GM21825 (cell line): ENCODE measurements around the gene SPPL2B.
"Not testable (repeated sequence)": the region's sequence is repeated elsewhere in the genome, so short reads cannot be mapped to it uniquely, and the experiment has no call there.

Experiments
- ATAC-seq: cut with Tn5 transposase; IDR thresholded peaks from one replicate; pipeline ENCODE4 v1.9.1; 2021; ENCODE audit warnings: mild to moderate bottlenecking, moderate library complexity; ENCODE audit not compliant: unreplicated experiment

The SPPL2B gene

DNA sequence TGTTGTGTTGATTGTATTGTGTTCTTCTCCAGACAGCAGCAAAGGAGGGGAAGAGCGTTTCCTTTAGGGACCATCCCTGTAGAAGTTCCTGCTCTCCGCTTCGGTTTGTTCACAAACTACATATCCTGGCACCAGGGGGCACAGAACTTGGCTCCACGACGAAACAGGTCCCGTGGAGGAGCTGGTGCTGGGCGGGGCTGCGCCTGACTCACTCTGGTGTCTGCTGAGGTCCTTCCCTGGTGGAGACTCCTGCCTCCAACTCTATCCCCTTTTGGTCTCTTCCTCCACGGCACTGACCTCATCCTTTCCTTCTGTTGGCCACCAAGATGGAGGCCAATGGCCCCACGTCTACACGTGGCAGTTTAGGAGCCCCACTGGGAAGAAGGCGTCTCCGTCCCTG is 46.3 kb downstream of the SPPL2B start:
- ATAC-seq: no peak

DNA sequence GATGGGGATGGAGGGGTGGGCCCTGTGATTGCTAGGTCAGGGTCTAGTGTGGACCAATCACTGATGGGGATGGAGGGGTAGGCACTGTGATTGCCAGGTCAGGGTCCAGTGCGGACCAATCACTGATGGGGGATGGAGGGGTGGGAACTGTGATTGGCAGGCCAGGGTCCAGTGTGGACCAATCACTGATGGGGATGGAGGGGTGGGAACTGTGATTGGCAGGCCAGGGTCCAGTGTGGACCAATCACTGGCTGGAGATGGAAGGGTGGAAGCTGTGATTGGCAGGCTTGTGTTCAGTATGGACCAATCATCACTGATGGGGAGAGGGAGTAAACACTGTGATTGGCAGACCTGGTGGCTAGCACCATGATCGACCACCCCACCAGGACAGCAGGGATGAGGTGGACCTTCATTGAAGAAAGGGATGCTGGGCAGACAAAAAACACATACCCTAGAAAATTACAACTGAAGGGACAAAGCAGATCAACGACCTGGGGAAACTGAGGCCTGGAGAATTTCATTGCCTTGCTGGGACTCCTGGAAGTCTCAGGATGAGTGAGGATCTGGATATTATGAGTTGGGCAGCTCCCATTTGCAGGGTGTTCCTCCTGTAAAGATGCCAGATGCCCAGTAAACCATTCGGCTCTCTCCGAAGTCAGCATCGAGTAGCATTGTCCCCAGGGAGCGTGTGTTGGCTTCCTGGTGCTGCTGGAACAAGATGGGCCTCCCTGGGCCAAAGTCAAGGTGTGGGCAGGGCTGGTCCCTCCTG is 47.1 kb downstream of the SPPL2B start:
- no peak for ATAC-seq

DNA sequence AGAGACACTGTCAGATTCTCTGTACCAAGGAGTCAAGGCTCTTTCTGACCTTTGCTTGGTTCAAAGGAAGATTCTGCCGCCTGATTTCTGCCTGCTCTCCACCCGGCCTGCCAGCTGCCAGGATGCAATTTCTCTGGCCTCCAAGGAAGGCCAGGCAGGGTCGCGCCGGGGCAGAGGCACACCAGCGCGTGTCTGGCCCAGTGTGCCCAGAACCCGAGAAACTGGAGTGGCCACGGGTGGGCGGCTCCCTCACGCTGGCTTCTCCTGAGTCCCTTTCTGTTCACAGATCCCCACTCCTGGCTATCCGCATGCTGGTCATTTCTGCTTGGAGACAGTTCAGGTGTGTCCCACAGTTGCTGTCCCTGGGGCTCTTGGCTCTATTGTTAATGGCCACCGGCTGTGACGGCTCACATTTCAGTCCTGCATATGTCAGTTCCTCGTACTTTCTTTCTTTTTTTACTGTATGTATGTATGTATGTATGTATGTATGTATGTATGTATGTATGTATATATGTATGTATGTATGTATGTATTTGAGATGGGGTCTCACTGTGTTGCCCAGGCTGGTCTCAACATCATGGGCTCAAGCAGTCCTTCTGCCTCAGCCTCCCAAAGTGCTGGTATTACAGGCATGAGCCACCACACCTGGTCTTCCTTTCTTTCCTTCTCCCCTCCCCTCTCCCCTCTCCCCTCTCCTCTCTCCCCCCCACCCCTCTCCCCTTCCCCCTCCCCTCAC is 48.5 kb downstream of the SPPL2B start:
- no peak for ATAC-seq

DNA sequence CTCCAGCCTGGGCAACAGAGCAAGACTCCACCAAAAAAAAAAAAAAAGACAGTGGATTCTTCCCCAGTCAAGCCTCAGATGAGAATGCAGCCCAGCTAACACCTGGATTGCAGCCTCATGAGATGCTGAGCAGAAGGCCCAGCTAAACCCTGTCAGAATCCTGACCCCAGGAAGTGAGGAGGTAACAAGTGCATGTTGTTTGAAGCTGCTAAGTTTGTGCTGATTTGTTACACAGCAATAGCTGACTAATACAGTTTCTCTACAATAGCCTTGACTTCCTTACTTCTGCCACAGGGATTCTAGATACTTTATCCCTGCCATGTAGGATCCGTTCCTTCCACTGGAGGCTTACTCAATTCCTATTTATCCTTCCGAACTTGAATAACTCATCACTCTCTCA is 52.1 kb downstream of the SPPL2B start:
- no peak for ATAC-seq

DNA sequence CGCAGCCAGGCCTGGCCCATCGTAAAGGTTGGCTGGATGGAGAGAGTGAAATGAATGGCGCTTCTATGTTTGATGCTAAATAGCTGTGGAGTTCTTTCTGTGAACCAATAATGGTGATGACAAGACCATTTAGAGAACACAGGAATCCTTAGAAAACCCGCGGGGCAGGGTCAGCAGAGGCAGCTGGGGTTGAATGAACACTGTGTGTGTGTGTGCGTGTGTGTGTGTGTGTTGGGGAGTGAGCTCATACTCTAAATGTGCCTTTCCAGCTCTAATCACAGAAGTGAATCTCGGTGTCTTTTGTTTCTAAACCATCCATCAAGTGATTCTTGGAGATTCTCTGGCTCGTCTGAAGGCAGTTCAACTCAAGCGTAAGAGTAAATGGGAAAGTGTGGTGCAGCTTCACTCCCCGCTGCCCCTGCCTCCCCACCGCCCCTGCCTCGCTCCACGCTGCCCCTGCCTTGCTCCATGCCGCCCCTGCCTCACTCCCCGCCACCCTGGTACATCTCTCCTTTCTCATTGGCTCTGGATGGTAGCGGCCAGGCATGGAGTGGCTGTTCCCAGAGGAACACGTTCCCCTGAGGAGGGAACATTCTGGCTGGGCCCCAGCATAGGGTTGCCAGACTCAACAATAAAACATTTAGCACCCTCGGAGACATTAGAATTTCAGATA is 52.8 kb downstream of the SPPL2B start:
- no peak for ATAC-seq

DNA sequence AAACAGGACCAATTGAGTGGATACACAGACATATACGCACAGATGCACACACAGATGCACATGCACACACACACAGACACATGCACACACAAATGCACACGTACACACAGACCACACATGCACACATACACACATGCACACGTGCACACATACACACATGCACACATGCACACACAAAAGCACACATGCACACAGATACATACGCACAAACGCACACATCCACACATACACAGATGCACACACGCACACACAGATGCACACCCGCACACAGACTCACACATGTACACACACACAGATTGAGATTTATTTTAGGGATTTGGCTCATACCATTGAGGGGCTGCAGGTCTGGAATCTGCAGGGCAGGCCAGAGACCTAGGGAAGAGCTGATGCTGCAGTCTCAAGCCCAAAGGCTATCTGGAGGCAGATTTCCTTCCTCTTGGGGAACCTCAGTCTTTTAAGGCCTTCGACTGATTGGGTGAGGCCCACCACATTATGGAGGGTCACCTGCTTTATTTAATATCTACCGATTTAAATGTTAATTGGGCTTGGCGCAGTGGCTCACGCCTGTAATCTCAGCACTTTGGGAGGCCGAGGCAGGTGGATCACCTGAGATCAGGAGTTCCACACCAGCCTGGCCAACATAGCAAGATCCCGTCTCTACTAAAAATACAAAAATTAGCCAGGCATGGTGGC is 54.2 kb downstream of the SPPL2B start:
- no peak for ATAC-seq

DNA sequence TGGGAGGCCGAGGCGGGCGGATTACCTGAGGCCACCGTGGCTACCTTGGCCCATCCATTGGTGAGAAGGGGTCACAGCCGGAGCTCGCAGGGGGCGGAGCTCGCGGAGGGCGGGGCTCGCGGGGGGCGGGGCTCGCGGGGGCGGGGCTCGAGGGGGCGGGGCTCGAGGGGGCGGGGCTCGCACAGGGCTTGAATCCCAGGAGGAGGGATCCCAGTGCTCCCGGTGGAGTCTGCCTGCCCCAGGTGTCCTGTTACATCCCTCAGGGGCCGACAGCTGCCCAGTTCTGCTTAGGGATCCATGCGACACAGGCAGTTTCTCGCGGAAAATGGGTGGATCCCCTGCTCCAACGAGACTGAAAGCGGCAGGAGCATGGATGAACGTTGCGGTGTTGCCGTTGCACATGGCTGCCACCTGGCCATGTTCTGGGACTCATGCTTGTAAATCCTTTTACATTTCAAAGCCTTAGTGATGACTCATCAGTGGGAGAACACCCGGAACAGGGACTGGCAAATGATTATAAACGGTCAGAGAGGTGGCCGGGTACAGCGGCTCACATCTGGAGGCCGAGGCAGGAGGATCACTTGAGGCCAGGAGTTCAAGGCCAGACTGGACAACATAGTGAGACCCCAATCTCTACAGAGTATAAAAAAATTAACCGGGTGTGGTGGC is 56.7 kb downstream of the SPPL2B start:
- no peak for ATAC-seq

DNA sequence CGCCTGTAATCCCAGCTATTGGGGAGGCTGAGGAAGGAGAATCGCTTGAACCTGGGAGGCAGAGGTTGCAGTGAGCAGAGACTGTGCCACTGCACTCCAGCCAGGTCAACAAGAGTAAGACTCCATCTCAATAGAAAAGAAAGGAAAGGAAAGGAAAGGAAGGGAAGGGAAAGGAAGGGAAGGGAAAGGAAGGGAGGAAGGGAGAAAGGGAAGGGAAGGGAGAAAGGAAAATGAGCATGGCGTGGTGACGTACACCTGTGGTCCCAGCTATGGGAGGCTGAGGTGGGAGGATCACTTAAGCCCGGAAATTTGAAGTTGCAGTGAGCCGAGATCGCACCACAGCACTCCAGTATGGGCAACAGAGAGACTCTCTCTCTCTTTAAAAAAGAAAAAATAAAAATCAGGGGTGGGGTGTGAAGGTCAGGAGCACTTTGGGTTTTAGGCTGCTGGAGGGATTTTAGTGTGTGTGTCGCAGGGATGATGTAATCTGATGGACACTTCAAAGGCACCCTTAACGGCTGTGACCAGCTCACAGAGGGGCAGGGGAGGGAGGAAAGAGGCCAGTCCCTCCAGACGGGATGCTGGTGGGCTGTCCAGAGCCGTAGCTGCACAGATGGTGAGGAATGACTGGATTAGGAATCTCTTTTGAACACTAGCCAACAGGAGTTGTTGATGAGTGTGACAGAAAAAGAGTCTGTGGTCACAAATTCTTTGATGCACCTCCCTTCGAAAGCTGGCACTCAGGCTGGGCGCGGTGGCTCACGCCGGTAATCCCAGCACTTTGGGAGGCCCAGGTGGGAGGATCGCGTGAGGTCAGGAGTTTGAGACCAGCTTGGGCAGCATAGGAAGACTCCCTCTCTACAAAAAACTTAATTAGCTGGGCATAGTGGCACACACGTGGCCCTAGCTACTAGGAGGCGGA is 59.1 kb downstream of the SPPL2B start:
- no peak for ATAC-seq

DNA sequence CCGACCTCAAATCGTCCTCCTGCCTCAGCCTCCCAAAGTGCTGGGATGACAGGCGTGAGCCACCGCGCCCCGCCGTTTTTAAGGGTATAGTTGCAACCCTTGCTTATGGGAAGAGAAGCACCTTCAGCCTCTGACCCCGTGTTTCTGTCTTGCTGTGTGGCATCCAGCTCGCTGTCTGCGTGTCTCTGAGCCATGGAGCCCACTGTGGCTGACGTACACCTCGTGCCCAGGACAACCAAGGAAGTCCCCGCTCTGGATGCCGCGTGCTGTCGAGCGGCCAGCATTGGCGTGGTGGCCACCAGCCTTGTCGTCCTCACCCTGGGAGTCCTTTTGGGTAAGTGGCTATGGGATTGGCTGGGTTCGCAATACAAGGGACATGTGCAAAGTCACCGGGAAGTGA is 61.1 kb downstream of the SPPL2B start:
- ATAC-seq: no peak

DNA sequence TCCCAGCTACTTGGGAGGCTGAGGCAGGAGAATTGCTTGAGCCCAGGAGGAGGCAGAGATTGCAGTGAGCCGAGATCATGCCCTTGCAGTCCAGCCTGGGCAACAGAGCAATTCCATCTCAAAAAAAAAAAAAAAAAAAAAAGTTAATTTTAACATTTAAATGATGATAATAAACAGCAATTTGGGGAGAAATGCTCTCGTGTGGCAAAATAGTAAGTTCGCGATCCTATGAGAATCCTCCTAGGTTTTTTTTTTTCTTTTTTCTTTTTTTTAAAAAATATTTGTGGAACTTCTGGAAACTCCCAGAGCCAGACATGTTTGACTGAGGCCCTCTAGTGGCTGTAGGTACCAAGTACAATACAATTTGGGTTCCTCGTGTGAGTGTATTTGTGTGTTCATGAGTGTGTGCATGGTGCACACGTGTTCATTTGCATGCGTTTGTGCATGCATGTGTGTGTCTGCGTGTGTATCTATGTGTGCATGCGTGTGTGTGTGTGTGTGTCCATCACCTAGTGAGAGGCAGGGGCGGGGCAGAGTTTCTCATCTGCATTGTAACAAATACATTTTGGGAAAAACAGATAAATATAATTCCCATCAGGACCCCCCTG is 62.7 kb downstream of the SPPL2B start:
- ATAC-seq: no peak

DNA sequence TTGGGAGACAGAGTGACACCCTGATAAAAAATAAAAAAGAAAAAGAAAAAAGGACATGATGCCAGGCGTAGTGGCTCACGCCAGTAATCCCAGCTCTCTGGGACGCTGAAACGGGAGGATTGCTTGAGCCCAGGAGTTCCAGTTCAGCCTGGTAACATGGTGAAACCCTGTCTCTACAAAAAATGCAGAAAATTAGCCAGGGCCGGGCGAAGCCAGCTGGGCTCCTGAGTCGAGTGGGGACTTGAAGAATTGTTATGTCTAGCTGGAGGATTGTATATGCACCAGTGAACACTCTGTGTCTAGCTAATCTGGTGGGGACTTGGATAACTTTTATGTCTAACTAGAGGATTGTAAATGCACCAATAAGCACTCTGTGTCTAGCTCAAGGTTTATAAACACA is 63.9 kb downstream of the SPPL2B start:
- ATAC-seq: no peak

DNA sequence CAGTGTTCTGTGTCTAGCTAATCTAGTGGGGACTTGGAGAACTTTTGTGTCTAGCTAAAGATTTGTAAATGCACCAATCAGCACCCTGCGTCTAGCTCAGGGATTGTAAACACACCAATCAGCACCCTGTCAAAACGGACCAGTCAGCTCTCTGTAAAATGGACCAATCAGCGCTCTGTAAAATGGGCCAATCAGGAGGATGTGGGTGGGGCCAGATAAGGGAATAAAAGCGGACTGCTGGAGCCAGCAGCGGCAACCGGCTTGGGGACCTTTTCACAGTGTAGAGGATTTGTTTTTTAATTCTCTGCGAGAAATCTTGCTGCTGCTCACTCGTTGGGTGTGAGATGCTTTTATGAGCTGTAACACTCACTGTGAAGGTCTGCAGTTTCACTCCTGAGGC is 64.4 kb downstream of the SPPL2B start:
- not testable (repeated sequence) for ATAC-seq

DNA sequence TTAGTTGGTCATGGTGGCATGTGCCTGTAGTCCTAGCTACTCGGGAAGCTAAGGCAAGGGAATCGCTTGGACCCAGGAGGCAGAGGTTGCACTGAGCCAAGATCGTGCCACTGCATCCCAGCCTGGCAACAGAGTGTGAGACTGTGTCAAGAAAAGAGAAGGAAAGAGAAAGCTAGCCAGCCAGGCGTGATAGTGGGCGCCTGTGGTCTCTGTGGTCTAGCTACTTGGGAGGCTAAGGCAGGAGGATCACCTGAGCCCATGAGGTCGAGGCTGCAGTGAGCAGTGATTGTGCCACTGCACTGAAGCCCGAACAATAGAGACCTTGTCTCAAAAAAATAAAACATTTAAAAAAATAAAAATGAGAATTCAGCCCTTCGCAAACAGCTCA is 65.6 kb downstream of the SPPL2B start:
- ATAC-seq: no peak

DNA sequence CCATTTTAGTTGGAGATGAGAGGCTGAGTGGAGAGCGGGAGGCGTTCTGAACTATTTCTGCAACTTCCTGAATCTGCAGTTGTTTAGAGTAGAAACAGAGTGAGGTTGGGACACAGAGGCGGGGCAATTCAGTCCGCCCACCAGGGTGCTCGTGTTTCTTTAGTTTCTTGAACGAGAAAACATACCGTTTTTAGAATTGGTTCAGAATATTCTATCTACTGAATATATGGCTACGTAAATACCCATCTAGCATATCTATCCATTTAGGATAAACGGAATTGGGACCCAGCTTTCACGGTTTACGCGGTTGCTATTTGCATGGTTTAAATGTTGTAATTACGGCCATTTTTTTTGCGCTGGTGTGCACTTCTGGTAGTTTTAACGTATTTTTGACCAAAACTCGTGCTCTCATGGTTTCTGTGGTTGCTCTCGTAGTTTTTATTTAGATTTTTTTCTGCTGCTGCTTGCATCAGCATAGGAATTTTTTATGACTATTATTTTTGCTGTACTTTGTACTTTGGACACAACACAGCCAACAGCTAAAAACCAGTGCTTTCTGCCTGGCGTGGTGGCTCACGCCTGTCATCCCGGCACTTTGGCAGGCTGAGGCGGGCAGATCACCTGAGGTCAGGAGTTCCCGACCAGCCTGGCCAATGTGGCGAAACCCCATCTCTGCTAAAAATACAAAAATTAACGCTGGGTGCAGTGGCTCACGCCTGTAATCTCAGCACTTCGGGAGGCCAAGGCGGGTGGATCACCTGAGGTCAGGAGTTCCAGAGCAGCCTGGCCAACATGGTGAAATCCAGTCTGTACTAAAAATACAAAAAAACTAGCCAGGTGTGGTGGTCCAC is 66.2 kb downstream of the SPPL2B start:
- ATAC-seq: no peak

DNA sequence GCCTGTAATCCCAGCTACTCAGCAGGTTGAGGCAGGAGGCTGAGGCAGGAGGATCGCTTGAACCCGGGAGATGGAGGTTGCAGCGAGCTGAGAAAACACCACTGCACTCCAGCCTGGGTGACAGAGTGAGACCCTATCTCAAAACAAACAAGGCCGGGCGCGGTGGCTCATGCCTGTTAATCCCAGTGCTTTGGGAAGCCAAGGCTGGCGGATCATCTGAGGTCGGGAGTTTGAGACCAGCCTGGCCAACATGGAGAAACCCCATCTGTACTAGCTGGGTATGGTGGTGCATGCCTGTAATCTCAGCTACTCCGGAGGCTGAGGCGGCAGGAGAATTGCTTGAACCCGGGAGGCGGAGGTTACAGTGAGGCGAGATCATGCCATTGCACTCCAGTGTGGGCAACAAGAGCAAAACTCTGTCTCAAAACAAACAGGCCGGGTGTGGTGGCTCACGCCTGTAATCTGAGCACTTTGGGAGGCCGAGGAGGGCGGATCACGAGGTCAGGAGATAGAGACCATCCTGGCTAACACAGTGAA is 66.9 kb downstream of the SPPL2B start:
- not testable (repeated sequence) for ATAC-seq

DNA sequence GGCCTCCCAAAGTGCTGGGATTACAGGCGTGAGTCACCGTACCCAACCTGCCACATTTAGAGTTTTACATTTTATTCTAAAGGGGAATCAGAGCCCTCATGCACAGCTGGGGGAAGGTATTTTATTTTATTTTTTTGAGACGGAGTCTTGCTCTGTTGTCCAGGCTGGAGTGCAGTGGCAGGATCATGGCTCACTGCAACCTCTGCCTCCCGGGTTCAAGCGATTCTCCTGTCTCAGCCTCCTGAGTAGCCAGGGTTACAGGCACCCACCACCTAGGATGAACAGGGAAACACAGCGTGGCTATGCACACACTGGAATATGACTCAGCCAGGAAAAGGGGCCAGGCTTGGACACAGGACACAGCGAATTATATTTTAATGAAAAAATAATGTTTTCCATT is 68.7 kb downstream of the SPPL2B start:
- not testable (repeated sequence) for ATAC-seq

DNA sequence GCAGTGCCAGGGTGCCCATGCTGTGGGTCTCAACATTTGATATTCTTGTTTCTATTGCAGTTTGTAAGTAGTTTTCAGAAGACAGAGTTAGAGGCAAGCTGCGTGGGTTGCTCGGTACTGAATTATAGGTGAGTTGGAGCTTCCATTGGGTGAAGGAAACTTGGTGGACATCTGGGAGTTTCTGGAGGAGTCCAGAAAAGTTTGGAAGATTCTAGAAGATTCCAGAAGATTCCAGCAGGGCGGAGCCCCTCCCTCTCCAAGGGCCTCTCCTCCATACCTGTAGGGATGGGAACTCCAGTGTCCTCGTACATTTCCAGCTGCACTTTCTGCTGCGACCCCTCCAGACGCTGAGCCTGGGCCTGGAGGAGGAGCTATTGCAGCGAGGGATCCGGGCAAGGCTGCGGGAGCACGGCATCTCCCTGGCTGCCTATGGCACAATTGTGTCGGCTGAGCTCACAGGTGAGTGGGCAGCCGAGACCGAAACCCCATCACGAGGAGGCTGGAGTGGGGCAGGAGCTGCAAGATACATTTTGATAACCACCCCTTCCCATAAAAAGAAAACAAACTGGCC is 70.3 kb downstream of the SPPL2B start:
- ATAC-seq: no peak

DNA sequence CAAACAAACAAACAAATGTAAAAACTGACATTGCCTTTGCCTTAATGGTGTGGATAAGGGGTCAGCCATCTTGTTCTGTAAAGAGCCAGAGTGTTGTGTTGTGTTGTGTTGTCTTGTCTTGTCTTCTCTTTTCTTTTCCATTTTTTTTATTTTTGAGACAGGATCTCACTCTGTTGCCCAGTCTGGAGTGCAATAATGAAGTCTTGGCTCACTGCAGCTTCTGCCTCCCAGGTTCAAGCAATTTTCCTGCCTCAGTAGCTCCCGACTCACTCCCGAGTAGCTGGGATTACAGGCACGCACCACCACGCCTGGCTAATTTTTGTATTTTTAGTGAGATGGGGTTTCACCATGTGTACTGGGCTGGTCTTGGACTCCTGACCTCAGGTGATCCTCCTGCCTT is 71.1 kb downstream of the SPPL2B start:
- ATAC-seq: no peak
